Erythroblast (primary cell): Measurements from ENCODE around the gene LGSN.
"Not testable (repeated sequence)": the region's sequence is repeated elsewhere in the genome, so short reads cannot be mapped to it uniquely, and the experiment has no call there.

Source experiments
- DNase-seq, 2 experiments: peaks; one replicate each; lab custom pipeline; 2025; lab: John Stamatoyannopoulos, UW
- GATA1 ChIP-seq: IDR thresholded peaks from 2 replicates; pipeline ENCODE4 v1.6.1; 2011; ENCODE audit warnings: low read depth, mild to moderate bottlenecking, control low read depth, low read length, moderate library complexity
- POLR2A ChIP-seq: IDR thresholded peaks from 2 replicates; pipeline ENCODE4 v1.6.1; 2011; ENCODE audit warnings: mild to moderate bottlenecking, low read length

The LGSN gene, protein sequence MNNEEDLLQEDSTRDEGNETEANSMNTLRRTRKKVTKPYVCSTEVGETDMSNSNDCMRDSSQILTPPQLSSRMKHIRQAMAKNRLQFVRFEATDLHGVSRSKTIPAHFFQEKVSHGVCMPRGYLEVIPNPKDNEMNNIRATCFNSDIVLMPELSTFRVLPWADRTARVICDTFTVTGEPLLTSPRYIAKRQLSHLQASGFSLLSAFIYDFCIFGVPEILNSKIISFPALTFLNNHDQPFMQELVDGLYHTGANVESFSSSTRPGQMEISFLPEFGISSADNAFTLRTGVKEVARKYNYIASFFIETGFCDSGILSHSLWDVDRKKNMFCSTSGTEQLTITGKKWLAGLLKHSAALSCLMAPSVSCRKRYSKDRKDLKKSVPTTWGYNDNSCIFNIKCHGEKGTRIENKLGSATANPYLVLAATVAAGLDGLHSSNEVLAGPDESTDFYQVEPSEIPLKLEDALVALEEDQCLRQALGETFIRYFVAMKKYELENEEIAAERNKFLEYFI

DNA sequence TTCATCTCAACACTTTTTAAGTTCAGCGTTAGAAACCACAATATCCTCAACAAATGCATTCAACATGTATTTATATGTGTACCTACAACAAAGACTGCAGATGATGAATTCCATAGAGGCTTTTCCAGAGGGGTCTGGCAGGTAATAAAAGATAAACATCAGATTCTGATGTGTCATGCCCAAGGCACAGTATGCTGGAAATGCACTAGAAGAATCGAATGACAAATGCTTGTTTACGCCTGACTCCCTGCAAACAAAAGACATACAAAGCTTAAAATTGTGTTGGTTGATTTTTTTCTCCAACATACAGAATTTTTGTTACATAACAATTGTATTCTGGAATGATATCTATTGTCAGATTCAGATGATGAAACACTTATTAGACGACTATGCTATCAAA is at the start of gene LGSN:
TSS of gene LGSN (minus strand) at position 45 of the 400 bp plus-strand sequence. CDS start at position 5, 40 bp downstream.
- DNase-seq: no peak
- TF ChIP-seq POLR2A (no peak), GATA1 (no peak)

DNA sequence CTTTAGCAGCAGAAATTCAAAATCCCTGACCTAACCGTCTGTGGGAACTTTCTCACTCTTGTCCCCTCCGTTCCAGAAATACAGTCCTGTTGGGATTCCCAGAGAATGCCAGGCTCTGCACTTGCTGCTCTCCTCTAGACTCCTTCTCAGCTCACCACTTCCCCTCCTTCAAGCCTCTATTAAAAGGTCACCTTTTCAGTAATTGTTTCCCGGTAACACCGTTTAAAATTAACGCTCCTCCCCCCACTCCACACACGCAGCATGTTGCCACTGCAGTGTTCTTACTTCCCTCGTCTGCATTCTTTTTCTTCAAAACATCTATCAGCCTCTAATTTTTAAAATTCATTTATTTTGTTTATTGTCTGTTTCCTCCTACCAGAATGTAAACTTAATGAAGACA is 48.6 kb upstream of the LGSN start:
- TF ChIP-seq GATA1: no peak
- no peak for TF ChIP-seq POLR2A

DNA sequence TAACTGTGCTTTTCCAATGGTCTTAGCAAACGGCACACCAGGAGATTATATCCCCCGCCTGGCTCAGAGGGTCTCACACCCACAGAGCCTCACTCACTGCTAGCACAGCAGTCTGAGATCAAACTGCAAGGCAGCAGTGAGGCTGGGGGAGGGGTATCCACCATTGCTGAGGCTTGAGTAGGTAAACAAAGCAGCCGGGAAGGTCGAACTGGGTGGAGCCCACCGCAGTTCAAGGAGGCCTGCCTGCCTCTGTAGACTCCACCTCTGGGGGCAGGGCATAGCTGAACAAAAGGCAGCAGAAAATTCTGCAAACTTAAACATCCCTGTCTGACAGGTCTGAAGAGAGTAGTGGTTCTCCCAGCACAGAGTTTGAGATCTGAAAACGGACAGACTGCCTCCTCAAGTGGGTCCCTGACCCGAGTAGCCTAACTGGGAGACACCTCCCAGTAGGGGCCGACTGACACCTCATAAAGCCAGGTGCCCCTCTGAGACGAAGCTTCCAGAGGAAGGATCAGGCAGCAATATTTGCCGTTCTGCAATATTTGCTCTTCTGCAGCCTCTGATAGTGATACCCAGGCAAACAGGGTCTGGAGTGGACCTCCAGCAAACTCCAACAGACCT is 42.8 kb upstream of the LGSN start:
- DNase-seq: not testable (repeated sequence)

More for the DNA sequence above, 48.6 kb upstream of the LGSN start:
- DNase-seq: no peak

DNA sequence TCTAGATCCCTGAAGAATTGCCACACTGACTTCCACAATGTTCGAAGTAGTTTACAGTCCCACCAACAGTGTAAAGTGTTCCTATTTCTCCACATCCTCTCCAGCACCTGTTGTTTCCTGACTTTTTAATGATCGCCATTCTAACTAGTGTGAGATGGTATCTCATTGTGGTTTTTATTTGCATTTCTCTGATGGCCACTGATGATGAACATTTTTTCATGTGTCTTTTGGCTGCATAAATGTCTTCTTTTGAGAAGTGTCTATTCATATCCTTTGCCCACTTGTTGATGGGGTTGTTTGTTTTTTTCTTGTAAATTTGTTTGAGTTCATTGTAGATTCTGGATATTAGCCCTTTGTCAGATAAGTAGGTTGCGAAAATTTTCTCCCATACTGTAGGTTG is 37.6 kb upstream of the LGSN start:
- DNase-seq: not testable (repeated sequence)

DNA sequence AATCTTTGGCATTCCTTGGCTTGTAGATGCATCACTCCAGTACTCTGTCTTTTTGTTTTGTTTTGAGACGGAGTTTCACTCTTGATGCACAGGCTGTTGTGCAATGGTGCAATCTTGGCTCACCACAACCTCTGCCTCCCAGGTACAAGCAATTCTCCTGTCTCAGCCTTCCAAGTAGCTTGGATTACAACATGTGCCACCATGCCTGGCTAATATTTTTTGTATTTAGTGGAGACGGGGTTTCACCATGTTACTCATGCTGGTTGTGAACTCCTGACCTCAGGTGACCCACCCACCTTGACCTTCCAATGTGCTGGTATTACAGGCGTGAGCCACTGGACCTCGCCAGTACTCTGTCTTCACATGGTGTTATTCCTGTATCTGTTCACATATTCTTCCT is 35.8 kb upstream of the LGSN start:
- TF ChIP-seq POLR2A (no peak), GATA1 (no peak)
- DNase-seq: no peak

DNA sequence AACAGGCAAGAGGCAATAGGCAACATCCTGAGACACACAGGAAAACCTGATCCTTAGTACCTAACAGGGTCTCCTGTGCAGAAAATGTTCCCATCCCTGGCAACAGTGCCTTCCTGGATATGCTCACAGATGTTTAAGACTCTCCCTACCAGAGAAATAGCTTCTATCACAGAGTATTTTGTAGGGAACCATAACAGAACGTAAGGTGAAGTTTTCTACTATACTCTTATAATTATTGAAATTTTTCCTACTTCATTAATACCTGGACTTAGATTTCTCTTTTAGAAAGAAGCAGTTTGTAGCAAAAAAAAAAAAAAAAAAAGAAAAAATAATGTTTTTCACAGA is 33.5 kb upstream of the LGSN start:
- TF ChIP-seq GATA1: no peak
- TF ChIP-seq POLR2A: no peak
- DNase-seq: no peak

DNA sequence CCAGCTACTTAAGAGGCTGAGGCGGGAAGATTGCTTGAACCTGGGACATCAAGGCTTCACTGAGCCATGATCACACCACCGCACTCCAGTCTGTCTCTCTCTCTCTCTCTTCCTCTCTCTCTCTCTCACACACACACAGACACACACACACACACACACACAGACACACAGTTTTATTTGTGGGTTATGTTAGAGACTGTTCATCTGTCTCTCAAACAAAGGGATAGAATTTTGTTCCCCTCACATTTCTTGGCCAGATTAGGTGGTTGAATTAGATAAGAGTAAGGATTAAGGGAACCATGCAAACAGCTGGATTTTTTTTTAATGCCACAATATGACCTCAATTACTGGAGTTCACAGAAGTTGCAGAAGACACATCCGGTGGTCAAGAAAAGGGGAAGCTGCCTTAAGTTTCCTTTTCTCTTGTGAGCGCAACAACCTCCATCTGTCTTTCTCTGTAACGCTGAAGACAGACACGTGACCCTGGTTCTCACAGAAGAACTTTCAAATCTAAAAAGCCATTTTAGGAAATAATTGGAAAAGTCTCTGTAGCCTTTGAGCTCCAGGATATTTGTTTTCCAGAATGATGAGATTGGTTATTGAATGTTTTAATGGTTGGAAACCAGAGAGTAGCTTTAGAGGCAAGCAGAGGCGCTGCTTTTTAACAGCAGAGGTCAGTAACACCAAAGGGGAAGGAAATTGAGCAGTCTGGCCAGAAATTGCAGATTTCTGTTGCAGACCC is 32.9 kb upstream of the LGSN start:
- no peak for DNase-seq
- TF ChIP-seq POLR2A: no peak
- no peak for TF ChIP-seq GATA1

DNA sequence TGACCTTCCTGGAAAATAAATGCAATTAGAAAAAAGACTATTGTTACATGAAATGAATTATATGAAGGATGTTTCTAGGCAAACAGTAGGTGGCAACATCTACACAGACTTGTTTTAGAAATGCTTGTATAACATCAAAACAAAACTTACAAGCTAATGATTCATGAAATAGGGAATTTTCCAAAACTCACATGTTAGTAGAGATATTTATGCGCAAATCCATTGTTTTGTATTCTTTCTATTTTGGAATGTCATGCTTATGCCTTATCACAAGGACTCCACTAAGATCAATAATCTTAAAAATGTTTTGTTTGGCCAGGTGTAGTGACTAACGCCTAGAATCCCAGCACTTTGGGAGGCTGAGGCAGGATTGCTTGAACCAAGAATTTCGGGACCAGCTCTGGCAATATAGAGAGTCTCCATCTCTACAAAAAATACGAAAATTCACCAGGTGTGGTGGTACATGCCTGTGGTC is 32.3 kb upstream of the LGSN start:
- no peak for DNase-seq
- TF ChIP-seq GATA1 (no peak), POLR2A (no peak)

DNA sequence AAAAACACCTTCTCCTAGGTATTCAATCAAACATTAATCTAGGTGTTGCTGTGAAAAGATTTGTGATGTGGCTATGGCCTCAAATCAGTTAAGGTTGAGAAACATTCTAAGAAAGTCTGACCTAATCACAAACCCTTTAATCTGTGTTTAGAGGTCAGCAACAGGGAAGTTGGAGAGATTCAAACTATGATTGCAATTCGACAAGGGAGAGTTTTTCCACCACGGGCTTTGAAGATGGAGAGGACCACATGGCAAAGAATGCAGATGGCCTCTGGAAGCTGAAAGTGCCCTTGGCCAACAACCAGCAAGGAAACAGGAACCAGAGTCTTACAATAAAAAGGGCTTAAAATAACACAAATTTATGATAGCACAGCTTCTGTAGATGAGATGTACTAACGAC is 29.6 kb upstream of the LGSN start:
- DNase-seq: no peak
- TF ChIP-seq POLR2A (no peak), GATA1 (no peak)

DNA sequence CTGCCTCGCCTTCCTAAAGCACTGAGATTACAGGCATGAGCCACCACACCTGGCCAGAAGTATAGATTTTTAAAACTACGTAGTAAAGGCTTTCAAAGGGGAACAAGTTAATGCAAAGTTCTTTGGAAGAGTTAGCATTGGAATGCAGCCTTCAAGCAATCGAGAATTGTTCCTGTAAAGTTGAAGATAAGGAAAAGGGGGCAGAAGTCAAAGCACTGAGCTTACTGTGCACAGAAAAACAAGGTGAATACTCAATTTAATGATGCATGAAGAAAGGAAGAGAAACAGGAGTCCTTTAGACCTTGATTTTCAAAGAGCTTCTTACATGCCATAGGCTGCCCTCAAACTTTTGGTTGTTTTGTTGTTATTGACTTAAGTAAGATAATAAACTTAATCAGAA is 29.1 kb upstream of the LGSN start:
- DNase-seq: no peak
- no peak for TF ChIP-seq POLR2A
- no peak for TF ChIP-seq GATA1

DNA sequence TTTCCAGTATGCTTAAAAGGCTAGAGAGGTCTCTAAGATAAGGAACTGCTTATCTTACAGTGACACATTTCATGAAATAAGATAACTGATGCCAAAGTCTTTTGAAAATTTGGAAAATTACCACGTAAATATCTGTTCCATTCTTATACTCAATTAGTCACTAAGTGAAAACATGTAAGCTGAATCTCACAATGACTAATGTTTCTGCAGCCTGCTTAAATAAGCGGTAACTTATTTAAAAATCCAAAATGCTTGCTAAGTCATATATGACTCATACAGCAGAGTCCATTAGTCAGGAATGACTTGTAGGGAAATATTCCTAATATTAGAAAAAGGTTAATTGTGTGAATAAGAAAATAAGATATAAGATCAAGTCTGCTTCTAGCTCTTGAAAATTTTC is 27.8 kb upstream of the LGSN start:
- peak; percentile 4 to 24 for DNase-seq
- TF ChIP-seq GATA1 (no peak), POLR2A (no peak)

DNA sequence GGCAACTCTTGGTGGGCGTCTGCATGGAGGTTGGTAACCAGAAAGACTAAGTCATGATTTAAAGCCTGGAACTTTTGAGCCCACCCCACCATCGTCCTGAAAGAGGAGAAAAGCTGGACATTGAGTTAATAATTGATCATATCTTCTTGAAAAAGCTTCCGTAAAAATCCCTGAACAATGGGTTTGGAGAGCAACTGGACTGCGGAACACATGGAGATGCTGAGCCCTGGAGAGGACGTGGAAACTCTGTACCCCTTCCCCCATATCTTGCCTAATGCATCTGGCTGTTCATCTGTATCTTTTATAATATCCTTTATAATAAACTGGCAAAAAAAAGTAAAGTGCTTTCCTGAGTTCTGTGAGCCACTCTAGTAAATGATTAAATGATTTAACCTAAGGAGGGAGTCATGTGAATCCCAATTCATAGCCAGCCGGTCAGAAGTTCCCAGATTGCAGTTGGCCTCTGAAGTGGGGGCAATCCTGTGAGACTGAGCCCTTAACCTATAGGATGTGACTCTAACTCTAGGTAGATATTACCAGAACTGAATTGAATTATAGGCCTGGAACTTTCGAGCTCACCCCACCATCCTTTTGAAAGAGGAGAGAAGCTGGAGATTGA is 26.5 kb upstream of the LGSN start:
- TF ChIP-seq POLR2A: no peak
- no peak for TF ChIP-seq GATA1
- no peak for DNase-seq

DNA sequence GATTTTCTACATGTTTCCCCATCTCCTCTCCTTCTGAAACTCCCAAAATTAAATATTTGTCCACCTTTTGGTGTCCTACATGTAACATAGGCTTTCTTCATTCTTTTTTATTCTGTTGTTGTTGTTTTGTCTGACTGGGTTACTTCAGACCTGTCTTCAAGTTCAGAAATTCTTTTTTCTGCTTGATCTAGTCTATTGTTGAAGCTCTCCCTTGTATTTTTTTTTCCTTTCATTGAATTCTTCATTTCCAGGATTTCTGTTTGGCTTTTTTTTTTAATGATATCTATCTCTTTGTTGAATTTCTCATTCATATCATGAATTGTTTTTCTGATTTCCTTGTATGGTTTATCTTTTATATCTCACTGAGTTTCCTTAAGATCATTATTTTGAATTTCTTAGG is 20.6 kb upstream of the LGSN start:
- no peak for TF ChIP-seq POLR2A
- TF ChIP-seq GATA1: no peak
- no peak for DNase-seq

DNA sequence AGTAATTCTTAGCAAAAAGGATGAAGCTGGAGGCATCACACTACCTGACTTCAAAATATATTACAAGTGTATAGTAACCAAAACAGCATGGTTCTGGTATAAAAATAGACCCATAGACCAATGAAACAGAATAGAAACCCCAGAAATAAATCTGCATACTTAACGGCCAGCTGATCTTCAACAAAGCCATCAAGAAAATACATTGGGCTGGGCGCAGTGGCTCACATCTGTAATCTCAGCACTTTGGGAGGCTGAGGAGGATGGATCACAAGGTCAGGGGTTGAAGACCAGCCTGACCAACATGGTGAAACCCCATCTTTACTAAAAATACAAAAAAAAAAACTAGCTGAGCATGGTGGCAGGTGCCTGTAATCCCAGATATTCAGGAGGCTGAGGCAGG is 14.9 kb upstream of the LGSN start:
- not testable (repeated sequence) for DNase-seq
